GM23248 (cell line): ENCODE measurements around the gene BEND2.

ENCODE experiments used
- EZH2 ChIP-seq: fragments of 200-600 bp; sonication (generic); IDR thresholded peaks from 2 replicates; pipeline ENCODE4 v1.6.1; 2018; ENCODE audit warnings: antibody characterized with exemption, mild to moderate bottlenecking; ENCODE audit not compliant: insufficient read depth, poor library complexity, severe bottlenecking
- EZH2phosphoT487 ChIP-seq: fragments of 200-600 bp; sonication (generic); IDR thresholded peaks from 2 replicates; pipeline ENCODE4 v1.6.1; 2018; ENCODE audit warnings: antibody characterized with exemption, moderate library complexity, mild to moderate bottlenecking, low read depth; ENCODE audit not compliant: insufficient read depth

GRCh38 chrX:18160369-18160768 lies 60.3 kb downstream of the BEND2 start:
- TF ChIP-seq EZH2 (no peak), EZH2phosphoT487 (no peak)
